Cardiac muscle cell (in vitro differentiated cells and primary cell): ENCODE data around the gene AUH. TPM values are rescaled to one million over a fixed set of nuclear protein-coding genes. Genes with fewer than 3 reads are reported as not detected.

Experiments
- DNase-seq, 2 donors: peaks; one replicate each; pipeline versions ENCODE4 v3.0.0 to v3.0.0-alpha.2; 2010 to 2017; ENCODE audit warnings: low read depth in 1 of 2, low spot score in 1 of 2
- H3K27ac ChIP-seq: fragments of 200-600 bp; sonication (generic); 2 replicates; pipeline ENCODE4 v1.5.1; 2016
- H3K27me3 ChIP-seq: fragments of 200-600 bp; sonication (generic); 2 replicates; pipeline ENCODE4 v1.6.0; 2016; ENCODE audit warnings: control low read depth
- H3K36me3 ChIP-seq: fragments of 200-600 bp; sonication (generic); 2 replicates; pipeline ENCODE4 v1.5.1; 2016; ENCODE audit warnings: control low read depth
- H3K4me1 ChIP-seq: fragments of 200-600 bp; sonication (generic); 2 replicates; pipeline ENCODE4 v1.8.1; 2017; ENCODE audit warnings: low read depth, mild to moderate bottlenecking, mixed run types
- H3K4me3 ChIP-seq: fragments of 200-600 bp; sonication (generic); 2 replicates; pipeline ENCODE4 v1.5.1; 2016; ENCODE audit warnings: mild to moderate bottlenecking
- H3K9me3 ChIP-seq: fragments of 200-600 bp; sonication (generic); 2 replicates; pipeline ENCODE4 v1.5.1; 2017; ENCODE audit warnings: low read depth, mild to moderate bottlenecking, control low read depth
- CTCF ChIP-seq: IDR thresholded peaks from 2 replicates; pipeline ENCODE4 v1.5.1; 2012; ENCODE audit warnings: low read depth, mild to moderate bottlenecking, low read length
- polyA plus RNA-seq: library from polyadenylated mRNA; unstranded; fragments of >200 nt; fragmentation: Nextera tagmentation; extraction: Ambion mirVana; gene quantifications from 2 replicates; pipeline ENCODE4 v1.2.1, GENCODE V29; 2016
- total RNA-seq: library from RNA; depleted of rRNA; stranded (reverse); fragments of >200 nt; gene quantifications from 2 replicates; pipeline ENCODE4 v1.2.3, GENCODE V29; 2016

The AUH gene
- total and polyA plus RNA-seq, 2 experiments from 2014 or later: 52.0 to 68.8 TPM

GRCh38 chr9:91223000-91223399 is 138.7 kb downstream of the AUH start:
- Histone ChIP-seq H3K36me3 (no peaks in the 10 kb centered on the region), H3K27ac (no peak overlapping the region), H3K4me3 (no peak overlapping the region), H3K9me3 (no peaks in the 10 kb centered on the region), H3K27me3 (no peaks in the 10 kb centered on the region), H3K4me1 (peaks cover 10% of the 10 kb centered on the region)
- no peak for DNase-seq
- TF ChIP-seq CTCF: no peak

GRCh38 chr9:91222457-91222856 is 139.3 kb downstream of the AUH start:
- DNase-seq: no peak
- H3K4me3 ChIP-seq: no peak overlapping the region
- H3K27ac ChIP-seq: no peak overlapping the region
- H3K36me3 ChIP-seq: no peaks in the 10 kb centered on the region
- peaks cover 10% of the 10 kb centered on the region for H3K4me1 ChIP-seq
- TF ChIP-seq CTCF: no peak
- no peaks in the 10 kb centered on the region for H3K27me3 ChIP-seq
- no peaks in the 10 kb centered on the region for H3K9me3 ChIP-seq

GRCh38 chr9:91221332-91221731 is 140.4 kb downstream of the AUH start:
- Histone ChIP-seq H3K36me3 (no peaks in the 10 kb centered on the region), H3K9me3 (no peaks in the 10 kb centered on the region), H3K4me1 (peaks cover 10% of the 10 kb centered on the region), H3K4me3 (no peak overlapping the region), H3K27me3 (no peaks in the 10 kb centered on the region), H3K27ac (no peak overlapping the region)
- DNase-seq: peak in 1 of 2 donors; percentile 31
- no peak for TF ChIP-seq CTCF

- no peak for TF ChIP-seq CTCF
- no peak overlapping the region for H3K4me3 ChIP-seq
- H3K27ac ChIP-seq: no peak overlapping the region
- no peaks in the 10 kb centered on the region for H3K9me3 ChIP-seq
- no peaks in the 10 kb centered on the region for H3K36me3 ChIP-seq
- H3K27me3 ChIP-seq: no peaks in the 10 kb centered on the region
- H3K4me1 ChIP-seq: peaks cover 10% of the 10 kb centered on the region
- peak in 1 of 2 donors; percentile 37 for DNase-seq
Observed at GRCh38 chr9:91220491-91221135, 141.1 kb downstream of the AUH start.

GRCh38 chr9:91220021-91220420 is 141.7 kb downstream of the AUH start:
- H3K9me3 ChIP-seq: no peaks in the 10 kb centered on the region
- peaks cover 10% of the 10 kb centered on the region for H3K4me1 ChIP-seq
- H3K36me3 ChIP-seq: no peaks in the 10 kb centered on the region
- TF ChIP-seq CTCF: no peak
- H3K27ac ChIP-seq: no peak overlapping the region
- no peaks in the 10 kb centered on the region for H3K27me3 ChIP-seq
- no peak overlapping the region for H3K4me3 ChIP-seq
- no peak for DNase-seq
